Measurements from ENCODE around the gene SERPINF2.

SERPINF2 gene

GRCh38 chr17:1753767-1754429 is 11.2 kb downstream of the SERPINF2 start:
- DNase-seq (ENCODE audit: extremely low spot score): no peak
- ChIA-PET CTCF (interaction anchor here (1.3 kb wide), 1 partner anchor 9 kb away, joined by 3 read pairs; no protein-coding TSS in a partner anchor), POLR2A (no interaction called here)
- no peak for TF ChIP-seq CTCF (IDR thresholded peaks at IDR 0.05; ENCODE audit: control extremely low read depth, extremely low read depth, low read depth, missing control alignments)

- CTCF ChIA-PET: interaction anchor here (1.4 kb wide), 1 partner anchor 35 kb away, joined by 3 read pairs; no protein-coding TSS in a partner anchor
- TF ChIP-seq CTCF (IDR thresholded peaks at IDR 0.05; ENCODE audit: control extremely low read depth, extremely low read depth, low read depth, missing control alignments): no peak
- no peak for DNase-seq (ENCODE audit: extremely low spot score)
- POLR2A ChIA-PET: interaction anchor here (0.7 kb wide), 1 partner anchor 18 kb away, joined by 3 read pairs; no protein-coding TSS in a partner anchor
These were observed 11.9 kb downstream of the SERPINF2 start for GRCh38 chr17:1754430-1755112.

GRCh38 chr17:1755252-1755826 is 12.7 kb downstream of the SERPINF2 start:
- DNase-seq (ENCODE audit: extremely low spot score): no peak

GRCh38 chr17:1755827-1756262 is 13.2 kb downstream of the SERPINF2 start:
- no peak for DNase-seq (ENCODE audit: extremely low spot score)
- CTCF ChIA-PET: interaction anchor here (1.4 to 1.6 kb wide), 2 partner anchors 14 to 36 kb away, joined by 3 to 4 read pairs; no protein-coding TSS in a partner anchor
- no peak for TF ChIP-seq CTCF (IDR thresholded peaks at IDR 0.05; ENCODE audit: control extremely low read depth, extremely low read depth, low read depth, missing control alignments)
- POLR2A ChIA-PET: no interaction called here

More at GRCh38 chr17:1755252-1755826, 12.7 kb downstream of the SERPINF2 start:
- POLR2A ChIA-PET: interaction anchor here (0.7 kb wide), 1 partner anchor 19 kb away, joined by 3 read pairs; no protein-coding TSS in a partner anchor
- TF ChIP-seq CTCF (IDR thresholded peaks at IDR 0.05; ENCODE audit: control extremely low read depth, extremely low read depth, low read depth, missing control alignments): no peak
- CTCF ChIA-PET: interaction anchor here (1.4 to 1.6 kb wide), 2 partner anchors 15 to 36 kb away, joined by 3 to 4 read pairs; no protein-coding TSS in a partner anchor

- ChIA-PET POLR2A (no interaction called here), CTCF (no interaction called here)
- DNase-seq (ENCODE audit: extremely low spot score): no peak
- TF ChIP-seq CTCF (IDR thresholded peaks at IDR 0.05; ENCODE audit: control extremely low read depth, extremely low read depth, low read depth, missing control alignments): no peak
These were observed 16.1 kb downstream of the SERPINF2 start for GRCh38 chr17:1758807-1759206.

GRCh38 chr17:1759529-1759928 is 16.9 kb downstream of the SERPINF2 start:
- no peak for TF ChIP-seq CTCF (IDR thresholded peaks at IDR 0.05; ENCODE audit: control extremely low read depth, extremely low read depth, low read depth, missing control alignments)
- DNase-seq (ENCODE audit: extremely low spot score): no peak
- ChIA-PET CTCF (no interaction called here), POLR2A (no interaction called here)
